Measurements from ENCODE around the gene ATP10B. TPM values are rescaled to one million over a fixed set of nuclear protein-coding genes. Genes with fewer than 3 reads are reported as not detected.

ATP10B gene
- polyA plus RNA-seq, 3 donors: not detected

DNA sequence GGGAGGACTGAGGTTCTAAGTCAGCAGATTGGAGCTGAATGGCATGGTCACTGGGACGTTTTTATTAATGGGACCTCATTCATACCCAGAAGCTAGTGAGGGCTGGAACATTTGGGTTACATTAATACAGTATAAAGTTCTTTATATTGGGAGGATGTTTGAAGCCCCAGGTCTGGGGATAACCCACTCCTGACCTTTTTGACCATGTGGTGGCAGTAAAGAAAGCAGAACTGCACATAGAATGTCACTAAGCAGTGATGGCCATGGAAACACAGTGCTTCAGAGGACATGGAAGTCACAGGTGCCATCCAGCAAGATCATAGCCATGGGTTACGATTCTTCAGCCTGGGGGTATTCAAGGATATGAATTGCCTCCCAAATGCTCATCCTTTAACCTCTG is 176.0 kb downstream of the ATP10B start:
- Histone ChIP-seq H4K20me1 (ENCODE audit: insufficient read depth, low read length) (no peaks in the 10 kb centered on the region), H3K36me3 (replicated peaks in 1 of 2; ENCODE audit: control insufficient read depth in 1 of 2, insufficient read depth in 2 of 2, low read length in 2 of 2) (no peaks in the 10 kb centered on the region), H3K4me3 (replicated peaks in 1 of 3; ENCODE audit: low read depth in 2 of 3, low read length in 3 of 3) (peak overlapping the region in 1 of 3 experiments; percentile 32), H3K9me3 (replicated peaks in 1 of 2; ENCODE audit: control insufficient read depth in 1 of 2, insufficient read depth in 1 of 2, low read length in 2 of 2) (no peaks in the 10 kb centered on the region), H3K9ac (ENCODE audit: insufficient read depth, low read length, poor library complexity, severe bottlenecking) (no peak overlapping the region), H3K79me2 (ENCODE audit: insufficient read depth, low read length) (no peaks in the 10 kb centered on the region), H2AFZ (ENCODE audit: insufficient read depth, low read depth, low read length, poor library complexity, severe bottlenecking) (peak overlapping the region; percentile 27), H3K4me2 (replicated peaks; ENCODE audit: extremely low read depth, low read length, poor library complexity, severe bottlenecking) (peak overlapping the region; percentile 40), H3K27ac (ENCODE audit: low read depth in 1 of 2, low read length in 2 of 2) (no peak overlapping the region), H3K27me3 (ENCODE audit: control insufficient read depth in 2 of 2, insufficient read depth in 2 of 2, low read length in 2 of 2) (peaks cover 0 to 3% of the 10 kb centered on the region in 2 donors), H3K4me1 (ENCODE audit: control insufficient read depth in 1 of 2, insufficient read depth in 2 of 2, low read length in 2 of 2) (peaks cover 6 to 12% of the 10 kb centered on the region in 2 donors)
- H3K4me1 Mint-ChIP-seq: peaks cover 11% of the 10 kb centered on the region
- H3K36me3 Mint-ChIP-seq: no peaks in the 10 kb centered on the region
- peak overlapping the region in 1 of 7 donors; percentile 43 for H3K27ac Mint-ChIP-seq
- WGBS (ENCODE audit: insufficient coverage): 88% methylated on average over 1 of the region's 2 CpGs
- DNase-seq: peak in 2 of 3 donors; percentile 17 to 41
- H3K27me3 Mint-ChIP-seq (ENCODE audit: low read depth in 3 of 3): peaks cover 3 to 15% (median 5%) of the 10 kb centered on the region in 3 donors
- H3K4me3 Mint-ChIP-seq: no peak overlapping the region
- TF ChIP-seq, protein P1, sequence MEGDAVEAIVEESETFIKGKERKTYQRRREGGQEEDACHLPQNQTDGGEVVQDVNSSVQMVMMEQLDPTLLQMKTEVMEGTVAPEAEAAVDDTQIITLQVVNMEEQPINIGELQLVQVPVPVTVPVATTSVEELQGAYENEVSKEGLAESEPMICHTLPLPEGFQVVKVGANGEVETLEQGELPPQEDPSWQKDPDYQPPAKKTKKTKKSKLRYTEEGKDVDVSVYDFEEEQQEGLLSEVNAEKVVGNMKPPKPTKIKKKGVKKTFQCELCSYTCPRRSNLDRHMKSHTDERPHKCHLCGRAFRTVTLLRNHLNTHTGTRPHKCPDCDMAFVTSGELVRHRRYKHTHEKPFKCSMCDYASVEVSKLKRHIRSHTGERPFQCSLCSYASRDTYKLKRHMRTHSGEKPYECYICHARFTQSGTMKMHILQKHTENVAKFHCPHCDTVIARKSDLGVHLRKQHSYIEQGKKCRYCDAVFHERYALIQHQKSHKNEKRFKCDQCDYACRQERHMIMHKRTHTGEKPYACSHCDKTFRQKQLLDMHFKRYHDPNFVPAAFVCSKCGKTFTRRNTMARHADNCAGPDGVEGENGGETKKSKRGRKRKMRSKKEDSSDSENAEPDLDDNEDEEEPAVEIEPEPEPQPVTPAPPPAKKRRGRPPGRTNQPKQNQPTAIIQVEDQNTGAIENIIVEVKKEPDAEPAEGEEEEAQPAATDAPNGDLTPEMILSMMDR (IDR thresholded peaks at IDR 0.05): peak; percentile 44
- intact Hi-C loops (cut with micrococcal nuclease): no loop called here
- H3K9me3 Mint-ChIP-seq: peaks cover 0 to 4% (median 0%) of the 10 kb centered on the region in 7 donors

GRCh38 chr5:160674901-160675300 is 177.1 kb downstream of the ATP10B start:
- no peak for DNase-seq
- Histone ChIP-seq H3K9ac (ENCODE audit: insufficient read depth, low read length, poor library complexity, severe bottlenecking) (no peak overlapping the region), H3K4me1 (ENCODE audit: control insufficient read depth in 1 of 2, insufficient read depth in 2 of 2, low read length in 2 of 2) (peaks cover 6 to 12% of the 10 kb centered on the region in 2 donors), H3K27ac (ENCODE audit: low read depth in 1 of 2, low read length in 2 of 2) (no peak overlapping the region), H3K4me3 (replicated peaks in 1 of 3; ENCODE audit: low read depth in 2 of 3, low read length in 3 of 3) (no peak overlapping the region), H3K9me3 (replicated peaks in 1 of 2; ENCODE audit: control insufficient read depth in 1 of 2, insufficient read depth in 1 of 2, low read length in 2 of 2) (no peaks in the 10 kb centered on the region), H2AFZ (ENCODE audit: insufficient read depth, low read depth, low read length, poor library complexity, severe bottlenecking) (no peak overlapping the region), H3K27me3 (ENCODE audit: control insufficient read depth in 2 of 2, insufficient read depth in 2 of 2, low read length in 2 of 2) (peaks cover 0 to 3% of the 10 kb centered on the region in 2 donors), H4K20me1 (ENCODE audit: insufficient read depth, low read length) (no peaks in the 10 kb centered on the region), H3K4me2 (replicated peaks; ENCODE audit: extremely low read depth, low read length, poor library complexity, severe bottlenecking) (no peak overlapping the region), H3K79me2 (ENCODE audit: insufficient read depth, low read length) (no peaks in the 10 kb centered on the region), H3K36me3 (replicated peaks in 1 of 2; ENCODE audit: control insufficient read depth in 1 of 2, insufficient read depth in 2 of 2, low read length in 2 of 2) (no peaks in the 10 kb centered on the region)
- Mint-ChIP-seq H3K36me3 (no peaks in the 10 kb centered on the region), H3K27me3 (ENCODE audit: low read depth in 3 of 3) (peaks cover 3 to 15% (median 5%) of the 10 kb centered on the region in 3 donors), H3K4me1 (peaks cover 11% of the 10 kb centered on the region), H3K9me3 (no peaks in the 10 kb centered on the region), H3K4me3 (no peak overlapping the region), H3K27ac (peak overlapping the region in 2 of 7 donors; percentile 0 to 54)
- intact Hi-C loops (cut with micrococcal nuclease): no loop called here
- TF ChIP-seq, protein P1 (IDR thresholded peaks at IDR 0.05): no peak
- 92% methylated on average over 3 of the region's 3 CpGs for WGBS (ENCODE audit: insufficient coverage)

Measured in CD14-positive monocyte (primary cell).